PFSK-1 (cell line): ENCODE measurements around the gene DRP2.

ENCODE experiments used
- FOXP2 ChIP-seq: optimal IDR thresholded peaks from 2 replicates; pipeline ENCODE3; 2011; ENCODE audit warnings: borderline replicate concordance, control low read depth, inconsistent platforms; ENCODE audit not compliant: insufficient read depth; ENCODE audit errors: extremely low read length, extremely low read depth
- POLR2AphosphoS5 ChIP-seq: IDR thresholded peaks from 2 replicates; pipeline ENCODE4 v1.6.1; 2012; ENCODE audit warnings: low read depth, mild to moderate bottlenecking, control low read depth, low read length, moderate library complexity
- TAF1 ChIP-seq: IDR thresholded peaks from 2 replicates; pipeline ENCODE4 v1.6.1; 2012; ENCODE audit warnings: low read length, control low read depth, borderline replicate concordance; ENCODE audit not compliant: insufficient read depth
- TF ChIP-seq, protein P1 (sequence below), 2 experiments: IDR thresholded peaks; 2 replicates each; pipeline versions ENCODE4 v1.6.1 to v1.8.0; 2011 to 2012; ENCODE audit warnings: low read depth in 2 of 2, low read length in 2 of 2, control low read depth in 1 of 2, inconsistent platforms in 1 of 2, mild to moderate bottlenecking in 1 of 2, moderate library complexity in 1 of 2; ENCODE audit not compliant: insufficient read depth in 1 of 2

DNA sequence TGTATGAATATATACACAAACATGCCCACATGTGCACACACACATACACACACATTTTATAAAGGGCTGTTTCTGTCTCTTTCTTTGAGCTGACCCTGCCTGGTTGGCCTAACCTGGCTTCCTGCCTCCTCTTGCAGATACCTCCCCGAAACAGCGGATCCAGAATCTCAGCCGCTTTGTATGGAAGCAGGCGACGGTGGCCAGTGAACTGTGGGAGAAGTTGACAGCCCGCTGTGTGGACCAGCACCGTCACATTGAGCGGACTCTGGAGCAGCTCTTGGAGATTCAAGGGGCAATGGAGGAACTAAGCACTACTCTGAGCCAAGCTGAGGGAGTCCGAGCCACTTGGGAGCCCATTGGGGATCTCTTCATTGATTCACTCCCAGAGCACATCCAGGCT, 21.9 kb downstream of the DRP2 start:
- no peak for TF ChIP-seq POLR2AphosphoS5
- TF ChIP-seq, protein P1, sequence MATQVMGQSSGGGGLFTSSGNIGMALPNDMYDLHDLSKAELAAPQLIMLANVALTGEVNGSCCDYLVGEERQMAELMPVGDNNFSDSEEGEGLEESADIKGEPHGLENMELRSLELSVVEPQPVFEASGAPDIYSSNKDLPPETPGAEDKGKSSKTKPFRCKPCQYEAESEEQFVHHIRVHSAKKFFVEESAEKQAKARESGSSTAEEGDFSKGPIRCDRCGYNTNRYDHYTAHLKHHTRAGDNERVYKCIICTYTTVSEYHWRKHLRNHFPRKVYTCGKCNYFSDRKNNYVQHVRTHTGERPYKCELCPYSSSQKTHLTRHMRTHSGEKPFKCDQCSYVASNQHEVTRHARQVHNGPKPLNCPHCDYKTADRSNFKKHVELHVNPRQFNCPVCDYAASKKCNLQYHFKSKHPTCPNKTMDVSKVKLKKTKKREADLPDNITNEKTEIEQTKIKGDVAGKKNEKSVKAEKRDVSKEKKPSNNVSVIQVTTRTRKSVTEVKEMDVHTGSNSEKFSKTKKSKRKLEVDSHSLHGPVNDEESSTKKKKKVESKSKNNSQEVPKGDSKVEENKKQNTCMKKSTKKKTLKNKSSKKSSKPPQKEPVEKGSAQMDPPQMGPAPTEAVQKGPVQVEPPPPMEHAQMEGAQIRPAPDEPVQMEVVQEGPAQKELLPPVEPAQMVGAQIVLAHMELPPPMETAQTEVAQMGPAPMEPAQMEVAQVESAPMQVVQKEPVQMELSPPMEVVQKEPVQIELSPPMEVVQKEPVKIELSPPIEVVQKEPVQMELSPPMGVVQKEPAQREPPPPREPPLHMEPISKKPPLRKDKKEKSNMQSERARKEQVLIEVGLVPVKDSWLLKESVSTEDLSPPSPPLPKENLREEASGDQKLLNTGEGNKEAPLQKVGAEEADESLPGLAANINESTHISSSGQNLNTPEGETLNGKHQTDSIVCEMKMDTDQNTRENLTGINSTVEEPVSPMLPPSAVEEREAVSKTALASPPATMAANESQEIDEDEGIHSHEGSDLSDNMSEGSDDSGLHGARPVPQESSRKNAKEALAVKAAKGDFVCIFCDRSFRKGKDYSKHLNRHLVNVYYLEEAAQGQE (IDR thresholded peaks at IDR 0.05; ENCODE audit: insufficient read depth in 1 of 2, low read depth in 2 of 2, low read length in 2 of 2) = no peak
- no peak for TF ChIP-seq TAF1
- TF ChIP-seq FOXP2 = no peak
